A549 (cell line): ENCODE results near the gene FAAP100. TPM values are rescaled to one million over a fixed set of nuclear protein-coding genes. Genes with fewer than 3 reads are reported as not detected.

Source experiments
- ATAC-seq, 2 experiments: fragments of 200-7000 bp in 1 of 2; fragments of >200 bp in 1 of 2; cut with Nextera tagmentation in 1 of 2; cut with Tn5 transposase in 1 of 2; 3 replicates each; pipeline versions ENCODE4 v1.8.0 to v1.9.1; 2018 to 2020; ENCODE audit warnings: mild to moderate bottlenecking in 1 of 2, moderate library complexity in 1 of 2
- CTCF ChIA-PET: fragments of 300-600 bp; sonication (Branson Sonifier 250); formaldehyde crosslinking; extraction: SDS; loops from one replicate; lab custom pipeline; 2021; ENCODE audit warnings: antibody characterized with exemption, inconsistent platforms; lab: Yijun Ruan, JAX
- POLR2A ChIA-PET: fragments of 350-600 bp; formaldehyde crosslinking; extraction: SDS; loops from one replicate; lab custom pipeline; 2021; ENCODE audit warnings: antibody characterized with exemption, inconsistent platforms; lab: Yijun Ruan, JAX
- DNase-seq, 2 experiments: peaks; one replicate each; pipeline versions ENCODE4 v3.0.0 to v3.0.0-alpha.2; 2011 to 2016; ENCODE audit warnings: low read depth in 1 of 2, low spot score in 1 of 2
- FAIRE-seq: peaks from 2 replicates; lab custom pipeline; 2011; peaks lifted over from hg19 to GRCh38; lab: Jason Lieb, UNC
- H3K27ac ChIP-seq, 2 experiments: fragments of >200 bp; sonication (Bioruptor Twin); formaldehyde crosslinking; 3 replicates each; pipeline ENCODE4 v1.5.1; 2016 to 2017
- H3K4me1 ChIP-seq: fragments of >200 bp; sonication (Bioruptor Twin); formaldehyde crosslinking; 3 replicates; pipeline ENCODE4 v1.6.1; 2016
- H3K4me2 ChIP-seq: fragments of >200 bp; sonication (Bioruptor Twin); formaldehyde crosslinking; 3 replicates; pipeline ENCODE4 v1.6.1; 2016
- H3K4me3 ChIP-seq: fragments of >200 bp; sonication (Bioruptor Twin); formaldehyde crosslinking; 3 replicates; pipeline ENCODE4 v1.5.1; 2016
- H3K9me3 ChIP-seq: fragments of >200 bp; sonication (Bioruptor Twin); formaldehyde crosslinking; 3 replicates; pipeline ENCODE4 v1.6.1; 2016
- ATOH8 ChIP-seq: fragments of 250-450 bp; sonication (Bioruptor Pico); IDR thresholded peaks from 2 replicates; pipeline ENCODE4 v1.5.0; 2020; ENCODE audit warnings: low read depth, mild to moderate bottlenecking, moderate library complexity
- CEBPB ChIP-seq, 2 experiments: fragments of >200 bp in 1 of 2; sonication (Bioruptor Twin) in 1 of 2; formaldehyde crosslinking in 1 of 2; IDR thresholded peaks; 2 replicates each; pipeline ENCODE4 v1.6.1; 2012 to 2016
- CTCF ChIP-seq: fragments of >200 bp; sonication (Bioruptor Twin); formaldehyde crosslinking; IDR thresholded peaks from 3 replicates; pipeline ENCODE4 v1.5.1; 2016
- E2F6 ChIP-seq: IDR thresholded peaks from 2 replicates; pipeline ENCODE4 v1.6.1; 2012; ENCODE audit warnings: low read depth, borderline replicate concordance
- ESRRA ChIP-seq: fragments of 150-350 bp; IDR thresholded peaks from 2 replicates; pipeline ENCODE4 v1.6.1; 2014; ENCODE audit warnings: mild to moderate bottlenecking, low read length, borderline replicate concordance
- FOSB ChIP-seq: fragments of 250-450 bp; sonication (Bioruptor Pico); IDR thresholded peaks from 2 replicates; pipeline ENCODE4 v1.5.0; 2020; ENCODE audit warnings: mild to moderate bottlenecking, moderate library complexity
- FOXS1 ChIP-seq: fragments of 250-450 bp; sonication (Bioruptor Pico); IDR thresholded peaks from 2 replicates; pipeline ENCODE4 v1.5.0; 2020; ENCODE audit warnings: mild to moderate bottlenecking, moderate library complexity
- HDAC2 ChIP-seq: fragments of 200-600 bp; sonication (generic); IDR thresholded peaks from 2 replicates; pipeline ENCODE4 v1.6.1; 2016
- HES2 ChIP-seq: fragments of >200 bp; sonication (Bioruptor Twin); formaldehyde crosslinking; IDR thresholded peaks from 2 replicates; pipeline ENCODE4 v1.6.1; 2016
- HOXB5 ChIP-seq: fragments of 250-450 bp; sonication (Bioruptor Pico); IDR thresholded peaks from 2 replicates; pipeline ENCODE4 v1.5.0; 2020; ENCODE audit warnings: mild to moderate bottlenecking, moderate library complexity
- JUNB ChIP-seq: fragments of >200 bp; sonication (Bioruptor Twin); formaldehyde crosslinking; IDR thresholded peaks from 2 replicates; pipeline ENCODE4 v1.6.1; 2016
- KDM5A ChIP-seq: fragments of 200-600 bp; sonication (generic); IDR thresholded peaks from 2 replicates; pipeline ENCODE4 v1.6.1; 2016; ENCODE audit warnings: antibody characterized with exemption, mild to moderate bottlenecking
- MAFK ChIP-seq: fragments of 450-650 bp; IDR thresholded peaks from 2 replicates; pipeline ENCODE4 v1.6.1; 2014; ENCODE audit not compliant: partially characterized antibody
- MAX ChIP-seq: IDR thresholded peaks from 2 replicates; pipeline ENCODE4 v1.6.1; 2012
- MYC ChIP-seq: IDR thresholded peaks from 2 replicates; pipeline ENCODE4 v1.6.1; 2012; ENCODE audit warnings: mild to moderate bottlenecking, inconsistent platforms, low read length, improper control_type of control experiment, borderline replicate concordance
- NPAS2 ChIP-seq: fragments of 250-450 bp; sonication (Bioruptor Pico); IDR thresholded peaks from 2 replicates; pipeline ENCODE4 v1.8.0; 2022; ENCODE audit warnings: mild to moderate bottlenecking, moderate library complexity, borderline replicate concordance
- NR3C1 ChIP-seq: fragments of >200 bp; sonication (Bioruptor Twin); formaldehyde crosslinking; IDR thresholded peaks from 3 replicates; pipeline ENCODE4 v1.6.1; 2017
- PBX3 ChIP-seq: IDR thresholded peaks from 2 replicates; pipeline ENCODE4 v1.6.1; 2012
- RNF2 ChIP-seq: fragments of 200-600 bp; sonication (generic); IDR thresholded peaks from 2 replicates; pipeline ENCODE4 v1.6.1; 2016; ENCODE audit warnings: low read depth, mild to moderate bottlenecking, antibody characterized with exemption, moderate library complexity, borderline replicate concordance
- TFCP2L1 ChIP-seq: fragments of 250-450 bp; sonication (Bioruptor Pico); IDR thresholded peaks from 2 replicates; pipeline ENCODE4 v1.5.0; 2021; ENCODE audit warnings: mild to moderate bottlenecking
- ZC3H11A ChIP-seq: fragments of 450-650 bp; IDR thresholded peaks from 2 replicates; pipeline ENCODE4 v1.6.1; 2014; ENCODE audit warnings: antibody characterized with exemption, mild to moderate bottlenecking
- WGBS: methylation state at CpG from one replicate; pipeline ENCODE4 v1.1.6; 2017; ENCODE audit errors: missing lambda C conversion rate; 5-methylcytosine and 5-hydroxymethylcytosine counted together
- polyA plus RNA-seq, 4 experiments: library from polyadenylated mRNA; depleted of rRNA in 3 of 4; stranded (reverse); fragments of >200 nt; fragmentation: RNase III in 1 of 4; extraction: RNeasy Plus Mini Kit Qiagen cat#74134 plus additional on column Dnase treatment in 1 of 4; gene quantifications; 2 replicates in 3 of 4; 3 replicates in 1 of 4; pipeline ENCODE4 v1.2.3, GENCODE V29; 2011 to 2017

FAAP100 gene
- polyA plus RNA-seq, 2 of the 4 experiments (the other 2 are of a cell fraction): 5.4 to 16.8 TPM

GRCh38 chr17:81578561-81579225, 26.5 kb upstream of the FAAP100 start:
- ChIA-PET POLR2A (interaction anchor here (2.1 to 3.0 kb wide), 2 partner anchors 12 to 26 kb away, joined by 10 to 32 read pairs; partner anchors contain the start of gene FAAP100), CTCF (interaction anchor here (0.5 to 45.0 kb wide), 5 partner anchors 5 to 258 kb away, joined by 3 to 1604 read pairs (median 6); partner anchors contain the start of gene FAAP100)
- no peaks in the 10 kb centered on the region for H3K9me3 ChIP-seq
- WGBS: 92% methylated on average over 6 of the region's 6 CpGs
- H3K4me2 ChIP-seq: no peak overlapping the region; the same call in 2 of the 3 replicates
- no peak for DNase-seq
- no peak overlapping the region for H3K4me3 ChIP-seq
- FAIRE-seq: no peak
- peak overlapping the region in 1 of 2 experiments; percentile 95; a peak in 4 of 6 replicates for H3K27ac ChIP-seq
- peaks cover 87% of the 10 kb centered on the region for H3K4me1 ChIP-seq
- TF ChIP-seq FOSB (CRISPR knock-in tag) (no peak), NR3C1 (no peak), ESRRA (no peak), PBX3 (no peak), KDM5A (no peak), MYC (no peak), TFCP2L1 (CRISPR knock-in tag) (no peak), FOXS1 (CRISPR knock-in tag) (no peak), HDAC2 (no peak), MAX (no peak), MAFK (no peak), CEBPB (IDR thresholded peaks at IDR 0.05) (no peak), NPAS2 (CRISPR knock-in tag) (no peak), HES2 (no peak), JUNB (no peak), ATOH8 (no peak), HOXB5 (CRISPR knock-in tag) (no peak), RNF2 (no peak)
- no peak for ATAC-seq

GRCh38 chr17:81578038-81578441, 25.9 kb upstream of the FAAP100 start:
- FAIRE-seq (no peak), DNase-seq (no peak), ATAC-seq (no peak)
- peak overlapping the region; percentile 93 to 95 for H3K27ac ChIP-seq
- peaks cover 83% of the 10 kb centered on the region for H3K4me1 ChIP-seq
- H3K9me3 ChIP-seq: no peaks in the 10 kb centered on the region
- 94% methylated on average over 10 of the region's 10 CpGs for WGBS
- POLR2A ChIA-PET: interaction anchor here (2.1 to 3.0 kb wide), 2 partner anchors 11 to 26 kb away, joined by 10 to 32 read pairs; partner anchors contain the start of gene FAAP100
- H3K4me2 ChIP-seq: peak overlapping the region; percentile 81
- H3K4me3 ChIP-seq: 0 out of 3 replicates have a peak overlapping the region, but pooled peaks have one; percentile 2
- CTCF ChIA-PET: interaction anchor here (2.5 to 45.0 kb wide), 3 partner anchors 6 to 59 kb away, joined by 11 to 1604 read pairs (median 1604); partner anchors contain the start of gene FAAP100
- TF ChIP-seq KDM5A (no peak), MAX (peak; percentile 57; the same call in 1 of the 2 replicates), CTCF (no peak), E2F6 (peak; percentile 69), ZC3H11A (no peak), CEBPB (IDR thresholded peaks at IDR 0.05) (peak in 1 of 2 experiments; percentile 24; a peak in 1 of 4 replicates)
- TF ChIP-seq, all 56 proteins: peak for 3
